IMR-90 (cell line): ENCODE data around the gene H1-8. TPM values are rescaled to one million over a fixed set of nuclear protein-coding genes. Genes with fewer than 3 reads are reported as not detected.

Source experiments
- ATAC-seq: fragments of 200-7000 bp; cut with Tn5 transposase; 2 replicates; pipeline ENCODE4 v1.9.1; 2020; ENCODE audit warnings: low read depth, mild to moderate bottlenecking, moderate library complexity
- BruUV-seq: library from RNA; stranded (reverse); fragments of 400-500 nt; replicated peaks from 2 replicates; lab custom pipeline; 2021; lab: Mats Ljungman, UMichigan
- CTCF ChIA-PET: fragments of 300-600 bp; formaldehyde crosslinking; extraction: SDS; loops from one replicate; lab custom pipeline; 2021; ENCODE audit warnings: antibody characterized with exemption; lab: Yijun Ruan, JAX
- POLR2A ChIA-PET: fragments of 300-600 bp; sonication (Branson Sonifier 250); formaldehyde crosslinking; loops from one replicate; lab custom pipeline; 2022; ENCODE audit warnings: antibody characterized with exemption; ENCODE audit not compliant: unreplicated experiment; lab: Charles Lee
- DNase-seq: peaks from one replicate; pipeline ENCODE4 v3.0.0; 2013
- H2AFZ ChIP-seq: replicated peaks from 2 replicates; pipeline ENCODE3; 2013; ENCODE audit warnings: low read length, mild to moderate bottlenecking; ENCODE audit not compliant: poor library complexity
- H2AK5ac ChIP-seq: 2 replicates; pipeline ENCODE4 v1.6.1; 2013; ENCODE audit warnings: low read depth, low read length, inconsistent platforms
- H2AK9ac ChIP-seq: replicated peaks from 2 replicates; pipeline ENCODE3; 2013; ENCODE audit warnings: mild to moderate bottlenecking, low read depth, low read length, moderate library complexity; ENCODE audit not compliant: poor library complexity
- H2BK120ac ChIP-seq: 2 replicates; pipeline ENCODE4 v1.6.1; 2013; ENCODE audit warnings: low read depth, low read length, inconsistent platforms
- H2BK15ac ChIP-seq: 3 replicates; pipeline ENCODE4 v1.6.1; 2013; ENCODE audit warnings: low read depth, low read length, inconsistent platforms
- H2BK20ac ChIP-seq: 2 replicates; pipeline ENCODE4 v1.6.1; 2013; ENCODE audit warnings: low read depth, mild to moderate bottlenecking, inconsistent platforms, low read length, moderate library complexity
- H2BK5ac ChIP-seq: 2 replicates; pipeline ENCODE4 v1.6.1; 2013; ENCODE audit warnings: mild to moderate bottlenecking, low read depth, low read length, inconsistent platforms; ENCODE audit not compliant: poor library complexity, severe bottlenecking
- H3K14ac ChIP-seq: replicated peaks from 2 replicates; pipeline ENCODE4 v1.6.1; 2013; ENCODE audit warnings: low read depth, low read length, inconsistent platforms
- H3K18ac ChIP-seq: 2 replicates; pipeline ENCODE4 v1.6.1; 2013; ENCODE audit warnings: low read depth, low read length, control low read depth
- H3K23ac ChIP-seq: 2 replicates; pipeline ENCODE4 v1.6.1; 2013; ENCODE audit warnings: low read depth, low read length, inconsistent platforms
- H3K27ac ChIP-seq: 2 replicates; pipeline ENCODE4 v1.5.1; 2013; ENCODE audit warnings: mild to moderate bottlenecking, control low read depth, low read length; ENCODE audit not compliant: insufficient read depth
- H3K27me3 ChIP-seq: 2 replicates; pipeline ENCODE4 v1.6.1; 2013; ENCODE audit warnings: low read length; ENCODE audit not compliant: control insufficient read depth, insufficient read depth
- H3K36me3 ChIP-seq: 2 replicates; pipeline ENCODE4 v1.6.1; 2013; ENCODE audit warnings: low read length, mixed read lengths; ENCODE audit not compliant: control insufficient read depth, insufficient read depth
- H3K4ac ChIP-seq: 2 replicates; pipeline ENCODE4 v1.6.1; 2013; ENCODE audit warnings: low read depth, low read length, inconsistent platforms
- H3K4me1 ChIP-seq: 2 replicates; pipeline ENCODE4 v1.6.1; 2013; ENCODE audit warnings: low read length, mixed read lengths; ENCODE audit not compliant: control insufficient read depth, insufficient read depth
- H3K4me2 ChIP-seq: 2 replicates; pipeline ENCODE4 v1.6.1; 2013; ENCODE audit warnings: low read depth, mild to moderate bottlenecking, control low read depth, low read length, moderate library complexity
- H3K4me3 ChIP-seq: 2 replicates; pipeline ENCODE4 v1.5.1; 2013; ENCODE audit warnings: low read depth, mild to moderate bottlenecking, control low read depth, low read length, moderate library complexity; ENCODE audit not compliant: insufficient read depth
- H3K56ac ChIP-seq: 2 replicates; pipeline ENCODE4 v1.6.1; 2013; ENCODE audit warnings: low read length, inconsistent platforms; ENCODE audit not compliant: insufficient read depth; ENCODE audit errors: extremely low read depth
- H3K79me1 ChIP-seq, 2 experiments: 2 replicates each; pipeline ENCODE4 v1.6.1; 2013; ENCODE audit warnings: low read length in 2 of 2, inconsistent platforms in 1 of 2, low read depth in 1 of 2
- H3K9ac ChIP-seq: 2 replicates; pipeline ENCODE4 v1.6.1; 2013; ENCODE audit warnings: low read depth, low read length, control low read depth
- H3K9me1 ChIP-seq: 2 replicates; pipeline ENCODE4 v1.6.1; 2013; ENCODE audit warnings: low read length, inconsistent platforms; ENCODE audit not compliant: insufficient read depth
- H3K9me3 ChIP-seq: 2 replicates; pipeline ENCODE4 v1.6.1; 2013; ENCODE audit warnings: low read length; ENCODE audit not compliant: control insufficient read depth, insufficient read depth
- H4K20me1 ChIP-seq: 2 replicates; pipeline ENCODE4 v1.6.1; 2013; ENCODE audit warnings: low read length, inconsistent platforms; ENCODE audit not compliant: insufficient read depth
- H4K5ac ChIP-seq: 2 replicates; pipeline ENCODE4 v1.6.1; 2013; ENCODE audit warnings: mild to moderate bottlenecking, low read depth, low read length, control low read depth
- H4K8ac ChIP-seq, 2 experiments: 2 replicates each; pipeline ENCODE4 v1.6.1; 2013; ENCODE audit warnings: low read depth in 2 of 2, low read length in 2 of 2, control low read depth in 1 of 2, inconsistent platforms in 1 of 2
- H4K91ac ChIP-seq: 2 replicates; pipeline ENCODE4 v1.6.1; 2013; ENCODE audit warnings: low read depth, low read length, inconsistent platforms; ENCODE audit not compliant: insufficient read depth
- CHD1 ChIP-seq: IDR thresholded peaks from 2 replicates; pipeline ENCODE4 v1.6.1; 2012; ENCODE audit warnings: low read depth, low read length, improper control_type of control experiment
- POLR2A ChIP-seq: IDR thresholded peaks from 2 replicates; pipeline ENCODE4 v1.6.1; 2012; ENCODE audit warnings: mild to moderate bottlenecking, low read depth, low read length
- RCOR1 ChIP-seq: IDR thresholded peaks from 2 replicates; pipeline ENCODE4 v1.6.1; 2012; ENCODE audit warnings: mild to moderate bottlenecking, low read length, improper control_type of control experiment; ENCODE audit not compliant: insufficient replicate concordance
- WGBS, 2 experiments: methylation state at CpG; one replicate each; pipeline versions ENCODE4 v1.1.5 to v1.1.7; 2013; ENCODE audit warnings: missing lambda C conversion rate in 2 of 2; ENCODE audit not compliant: insufficient read length in 1 of 2; ENCODE audit errors: extremely low coverage in 2 of 2; 5-methylcytosine and 5-hydroxymethylcytosine counted together
- dilution Hi-C: fragments of 300-500 bp; cut with HindIII; formaldehyde crosslinking; loops from one replicate; pipeline ENCODE4 v1.14.3; 2018; ENCODE audit warnings: low sequenced_read_pairs; ENCODE audit not compliant: unreplicated experiment
- in situ Hi-C: fragments of 300-500 bp; cut with MboI; formaldehyde crosslinking; loops from 3 replicates; pipeline ENCODE4 v1.14.3; 2019; ENCODE audit warnings: low sequenced_read_pairs, inconsistent platforms, mixed read lengths
- intact Hi-C: fragments of 100-400 bp; cut with micrococcal nuclease; formaldehyde crosslinking; loops from 2 replicates; pipeline ENCODE4 v1.10.0; 2022
- polyA plus RNA-seq, 3 experiments: library from polyadenylated mRNA; depleted of rRNA; stranded (reverse); fragments of >200 nt; gene quantifications; 2 replicates each; pipeline ENCODE4 v1.2.3, GENCODE V29; 2012; ENCODE audit warnings: low replicate concordance in 1 of 3
- total RNA-seq: library from RNA; depleted of rRNA; stranded (reverse); fragments of >200 nt; gene quantifications from 2 replicates; pipeline ENCODE4 v1.2.3, GENCODE V29; 2012

H1-8 gene
- total and polyA plus RNA-seq, 2 of the 4 experiments (the other 2 are of a cell fraction): not detected

DNA sequence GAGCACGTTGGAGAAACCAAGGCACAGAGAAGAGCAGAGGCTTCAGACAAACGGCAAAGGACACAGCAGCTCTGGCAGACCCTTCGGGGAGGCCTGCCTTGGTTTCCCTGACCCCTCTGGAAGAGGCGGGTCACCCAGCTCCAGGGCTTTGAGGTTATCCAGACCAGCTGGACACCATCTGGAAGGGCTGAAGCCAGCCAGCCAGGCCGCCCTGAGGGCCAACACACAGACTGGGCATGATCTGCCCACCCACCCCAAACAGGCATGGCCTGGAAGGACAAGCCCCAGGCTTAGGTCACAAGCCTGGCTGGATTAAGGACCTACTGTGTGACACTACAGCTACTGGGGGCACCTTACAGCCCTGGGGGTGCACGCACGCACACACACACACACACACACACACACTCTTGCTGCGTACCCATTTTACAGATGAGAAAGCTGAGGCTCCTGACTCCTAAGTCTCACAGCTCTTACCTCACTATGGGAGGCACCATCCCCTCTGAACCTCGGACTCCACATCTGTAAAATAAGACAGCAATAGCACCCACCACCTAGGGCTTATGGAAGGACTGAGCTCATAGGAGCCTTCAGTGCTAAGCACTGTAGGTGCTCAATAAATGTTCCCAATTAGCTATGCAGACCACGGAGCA lies 52.7 kb downstream of the H1-8 start:
- H3K56ac ChIP-seq: peak overlapping the region; percentile 86; the same call in 1 of the 2 replicates
- WGBS, 2 experiments: 60% methylated on average over 1 of the region's 10 CpGs; no CpG with 5 or more reads in 1 of the 2 experiments
- peak overlapping the region; percentile 93 for H2BK120ac ChIP-seq
- POLR2A ChIA-PET: interaction anchor here (0.6 kb wide), 3 partner anchors 10 to 158 kb away, joined by 3 to 4 read pairs (median 3); no protein-coding TSS in a partner anchor
- peak overlapping the region; percentile 89 for H2BK20ac ChIP-seq
- dilution Hi-C loops (no loop called here), intact Hi-C loops (loop anchor here (2.0 to 5.0 kb wide), 2 partner anchors 35 to 153 kb away; partner anchors contain the start of gene IFT122), in situ Hi-C loops (no loop called here)
- H3K18ac ChIP-seq: peak overlapping the region; percentile 61
- no TSS peak for BruUV-seq
- no peaks in the 10 kb centered on the region for H3K36me3 ChIP-seq
- peaks cover 29% of the 10 kb centered on the region for H3K9me1 ChIP-seq
- H2BK5ac ChIP-seq: peak overlapping the region; percentile 90
- peak overlapping the region; percentile 82 for H2AFZ ChIP-seq
- no peaks in the 10 kb centered on the region for H3K27me3 ChIP-seq
- peak overlapping the region; percentile 97; the same call in 2 of the 3 replicates for H2BK15ac ChIP-seq
- peak overlapping the region; percentile 87 for H3K27ac ChIP-seq
- H3K9me3 ChIP-seq: no peaks in the 10 kb centered on the region
- ATAC-seq (no peak), DNase-seq (no peak)
- H2AK9ac ChIP-seq: peak overlapping the region; percentile 97
- peak overlapping the region; percentile 86 for H3K23ac ChIP-seq
- H4K20me1 ChIP-seq: peaks cover 5% of the 10 kb centered on the region; the same call in 1 of the 2 replicates
- H3K4me2 ChIP-seq: peak overlapping the region; percentile 33
- H3K4me1 ChIP-seq: peaks cover 55% of the 10 kb centered on the region
- no peak overlapping the region for H3K4me3 ChIP-seq
- H3K14ac ChIP-seq: peak overlapping the region; percentile 95
- TF ChIP-seq CHD1 (no peak), POLR2A (no peak), RCOR1 (peak; percentile 63)
- H3K79me1 ChIP-seq: peaks cover 25 to 92% of the 10 kb centered on the region in 2 experiments; a peak in 3 of 4 replicates
- H3K9ac ChIP-seq: peak overlapping the region; percentile 36
- CTCF ChIA-PET: interaction anchor here (0.9 to 4.2 kb wide), 3 partner anchors 10 to 105 kb away, joined by 3 to 25 read pairs (median 3); partner anchors contain the start of gene PLXND1
- H4K8ac ChIP-seq: peak overlapping the region; percentile 65 to 99
- H3K4ac ChIP-seq: peak overlapping the region; percentile 98
- H4K91ac ChIP-seq: peak overlapping the region; percentile 95
- peak overlapping the region; percentile 58 for H4K5ac ChIP-seq
- H2AK5ac ChIP-seq: peak overlapping the region; percentile 98
